GM12878 (cell line): ENCODE results near the gene CNTD1. TPM values are rescaled to one million over a fixed set of nuclear protein-coding genes. Genes with fewer than 3 reads are reported as not detected.

Source experiments
- ATAC-seq: fragments of 200-7000 bp; cut with Tn5 transposase; 3 replicates; pipeline ENCODE4 v1.9.1; 2020; ENCODE audit warnings: mild to moderate bottlenecking, moderate library complexity
- BruUV-seq: library from RNA; stranded (reverse); fragments of 400-500 nt; replicated peaks from 2 replicates; lab custom pipeline; 2021; lab: Mats Ljungman, UMichigan
- CTCF ChIA-PET: fragments of 300-600 bp; sonication (Branson Sonifier 250); formaldehyde crosslinking; extraction: SDS; loops from one replicate; lab custom pipeline; 2021; ENCODE audit warnings: inconsistent platforms; lab: Yijun Ruan, JAX
- POLR2A ChIA-PET: fragments of 350-600 bp; formaldehyde crosslinking; extraction: SDS; loops from one replicate; lab custom pipeline; 2021; ENCODE audit warnings: inconsistent platforms; lab: Charles Lee
- RAD21 ChIA-PET: fragments of 300-600 bp; sonication (Branson Sonifier 250); formaldehyde crosslinking; loops from one replicate; lab custom pipeline; 2023; ENCODE audit warnings: antibody characterized with exemption; ENCODE audit not compliant: unreplicated experiment; lab: Charles Lee
- SMC1A ChIA-PET: fragments of 300-600 bp; sonication (Branson Sonifier 250); formaldehyde crosslinking; loops from one replicate; lab custom pipeline; 2023; ENCODE audit not compliant: unreplicated experiment, uncharacterized antibody; lab: Charles Lee
- DNase-seq: peaks from one replicate; pipeline ENCODE4 v3.0.0-alpha.2; 2011; ENCODE audit warnings: low read depth, low spot score
- FAIRE-seq: peaks from 3 replicates; lab custom pipeline; 2011; peaks lifted over from hg19 to GRCh38; lab: Jason Lieb, UNC
- H2AFZ ChIP-seq: 2 replicates; pipeline ENCODE4 v1.6.0; 2011; ENCODE audit warnings: low read depth, low read length, control low read depth; ENCODE audit not compliant: control insufficient read depth
- H3K27ac ChIP-seq: 2 replicates; pipeline ENCODE4 v1.5.1; 2011; ENCODE audit warnings: control low read depth; ENCODE audit not compliant: control insufficient read depth, insufficient read depth
- H3K27me3 ChIP-seq, 2 experiments: replicated peaks in 1 of 2; 2 replicates each; pipeline versions ENCODE4 v1.6.0 to v1.6.1; 2011; ENCODE audit warnings: low read length in 1 of 2; ENCODE audit not compliant: control insufficient read depth in 2 of 2, insufficient read depth in 2 of 2
- H3K36me3 ChIP-seq, 2 experiments: 2 replicates each; pipeline ENCODE4 v1.5.1; 2011; ENCODE audit warnings: low read length in 1 of 2; ENCODE audit not compliant: control insufficient read depth in 2 of 2, insufficient read depth in 2 of 2
- H3K4me1 ChIP-seq: 2 replicates; pipeline ENCODE4 v1.6.1; 2011; ENCODE audit warnings: mild to moderate bottlenecking, low read length, moderate library complexity, mixed read lengths; ENCODE audit not compliant: control insufficient read depth, insufficient read depth
- H3K4me2 ChIP-seq: 2 replicates; pipeline ENCODE4 v1.6.0; 2011; ENCODE audit warnings: control low read depth; ENCODE audit not compliant: control insufficient read depth, insufficient read depth
- H3K4me3 ChIP-seq: fragments of 200-600 bp; sonication (generic); 2 replicates; pipeline ENCODE4 v1.5.1; 2016
- H3K79me2 ChIP-seq: 2 replicates; pipeline ENCODE4 v1.6.0; 2011; ENCODE audit warnings: low read length; ENCODE audit not compliant: control insufficient read depth, insufficient read depth
- H3K9ac ChIP-seq: 2 replicates; pipeline ENCODE4 v1.8.0; 2011; ENCODE audit warnings: low read length, control low read depth, mixed read lengths; ENCODE audit not compliant: control insufficient read depth, insufficient read depth
- H3K9me3 ChIP-seq: replicated peaks from 3 replicates; pipeline ENCODE4 v1.5.1; 2011; ENCODE audit warnings: mild to moderate bottlenecking, low read length; ENCODE audit not compliant: control insufficient read depth, insufficient read depth
- H4K20me1 ChIP-seq: 2 replicates; pipeline ENCODE4 v1.6.0; 2011; ENCODE audit not compliant: control insufficient read depth, insufficient read depth
- BACH1 ChIP-seq: fragments of 450-650 bp; IDR thresholded peaks from 2 replicates; pipeline ENCODE4 v1.6.1; 2017; ENCODE audit warnings: mild to moderate bottlenecking, borderline replicate concordance
- BHLHE40 ChIP-seq, 2 experiments: fragments of 450-650 bp in 1 of 2; IDR thresholded peaks; 2 replicates each; pipeline ENCODE4 v1.6.1; 2011 to 2017; ENCODE audit warnings: low read depth in 2 of 2, borderline replicate concordance in 1 of 2, improper control_type of control experiment in 1 of 2, low read length in 1 of 2, mild to moderate bottlenecking in 1 of 2
- FOS ChIP-seq: IDR thresholded peaks from 3 replicates; pipeline ENCODE4 v1.6.1; 2011; ENCODE audit warnings: borderline replicate concordance; ENCODE audit not compliant: insufficient read length; ENCODE audit errors: extremely low read depth
- MXI1 ChIP-seq: fragments of 150-350 bp; IDR thresholded peaks from 2 replicates; pipeline ENCODE4 v1.6.1; 2011; ENCODE audit warnings: low read depth, mild to moderate bottlenecking, inconsistent platforms, low read length, improper control_type of control experiment
- NRF1 ChIP-seq: conservative IDR thresholded peaks from 2 replicates; pipeline ENCODE4 v1.6.1; 2011; ENCODE audit warnings: mild to moderate bottlenecking, low read depth, low read length, improper control_type of control experiment
- PKNOX1 ChIP-seq: fragments of 450-650 bp; IDR thresholded peaks from 2 replicates; pipeline ENCODE4 v1.6.1; 2016; ENCODE audit warnings: mild to moderate bottlenecking
- RCOR1 ChIP-seq: conservative IDR thresholded peaks from 2 replicates; pipeline ENCODE4 v1.6.1; 2012; ENCODE audit warnings: low read depth, low read length, improper control_type of control experiment
- SREBF2 ChIP-seq: IDR thresholded peaks from 2 replicates; pipeline ENCODE4 v1.6.1; 2012; ENCODE audit warnings: mild to moderate bottlenecking, low read length
- SUZ12 ChIP-seq: fragments of 200-600 bp; sonication (generic); IDR thresholded peaks from one replicate; pipeline ENCODE4 v1.6.1; 2018; ENCODE audit warnings: antibody characterized with exemption, mild to moderate bottlenecking; ENCODE audit not compliant: unreplicated experiment
- TARDBP ChIP-seq: IDR thresholded peaks from 2 replicates; pipeline ENCODE4 v1.6.1; 2016; ENCODE audit warnings: borderline replicate concordance
- YBX1 ChIP-seq: fragments of 450-650 bp; IDR thresholded peaks from 2 replicates; pipeline ENCODE4 v1.6.1; 2016; ENCODE audit warnings: antibody characterized with exemption
- ZBTB11 ChIP-seq: fragments of 450-650 bp; formaldehyde crosslinking; IDR thresholded peaks from 2 replicates; pipeline ENCODE4 v1.5.0; 2022; ENCODE audit warnings: mild to moderate bottlenecking, missing genetic modification characterization
- WGBS: methylation state at CpG from one replicate; pipeline ENCODE4 v1.1.6; 2016; ENCODE audit warnings: low lambda C conversion rate; ENCODE audit not compliant: insufficient replicate concordance, insufficient coverage; ENCODE audit errors: missing lambda C conversion rate; 5-methylcytosine and 5-hydroxymethylcytosine counted together
- in situ Hi-C: fragments of 300-500 bp; cut with MboI; formaldehyde crosslinking; loops from 9 replicates; pipeline ENCODE4 v1.14.3; 2018; ENCODE audit warnings: mixed read lengths
- intact Hi-C: fragments of 100-400 bp; cut with micrococcal nuclease; formaldehyde crosslinking; loops from one replicate; pipeline ENCODE4 v1.14.2; 2022; ENCODE audit not compliant: unreplicated experiment
- polyA plus RNA-seq, 11 experiments: library from polyadenylated mRNA; depleted of rRNA in 4 of 11; unstranded in 6 of 11; stranded (reverse) in 5 of 11; fragments of >200 nt; fragmentation: Nextera tagmentation in 4 of 11; fragmentation: Illumina TruSeq in 1 of 11; extraction: Ambion mirVana in 4 of 11; extraction: Trizol in 1 of 11; gene quantifications; 1 replicate in 1 of 11; 2 replicates in 10 of 11; pipeline versions ENCODE4 v1.2.1 to v1.2.3, GENCODE V29; 2011 to 2016; ENCODE audit warnings: inconsistent platforms in 2 of 11, missing spikeins in 2 of 11, low read depth in 1 of 11
- total RNA-seq, 4 experiments: library from RNA; depleted of rRNA in 3 of 4; stranded (reverse); fragments of >200 nt in 3 of 4; fragmentation: Illumina TruSeq in 1 of 4; extraction: Trizol in 1 of 4; gene quantifications; 2 replicates each; pipeline versions ENCODE4 v1.2.1 to v1.2.3, GENCODE V29; 2013 to 2021
- TF ChIP-seq, protein P1 (sequence below): fragments of 450-650 bp; IDR thresholded peaks from 2 replicates; pipeline ENCODE4 v1.6.1; 2017; ENCODE audit warnings: mild to moderate bottlenecking, low read depth, inconsistent platforms; ENCODE audit not compliant: poor library complexity, severe bottlenecking

The CNTD1 gene
- total and polyA plus RNA-seq, 10 of the 15 experiments (the other 5 are each of a cell fraction or from before 2014, with no cell fraction given): 0.06 to 1.5 (median 1.1) TPM; not detected in 4

DNA sequence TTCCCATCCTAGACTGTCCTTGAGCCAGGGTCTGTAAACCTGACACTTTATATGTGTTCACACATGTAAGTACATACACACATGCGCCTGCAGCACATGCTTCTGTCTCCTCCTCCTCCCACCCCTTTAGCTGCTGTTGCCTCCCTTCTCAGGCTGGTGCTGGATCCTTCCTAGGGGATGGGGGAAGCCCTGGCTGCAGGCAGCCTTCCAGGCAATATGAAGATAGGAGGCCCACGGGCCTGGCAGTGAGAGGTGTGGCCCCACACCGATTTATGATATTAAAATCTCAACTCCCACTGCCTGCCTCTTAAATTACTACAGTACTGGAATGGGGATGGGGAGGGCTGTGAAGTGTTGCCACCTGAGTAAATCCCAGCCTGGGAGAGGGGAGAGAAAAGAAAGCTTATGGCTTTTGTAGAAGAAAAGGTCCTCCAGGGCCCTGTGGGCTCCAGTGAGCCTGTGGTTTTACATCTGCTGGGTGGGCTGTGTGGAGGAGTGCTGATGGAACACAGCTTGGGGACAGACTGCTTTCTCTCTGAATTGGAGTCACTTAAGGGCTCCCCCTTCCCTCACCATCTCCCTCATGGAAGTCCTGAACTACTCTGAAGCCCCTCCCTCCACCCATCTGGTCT, 19.2 kb upstream of the CNTD1 start:
- H3K36me3 ChIP-seq: peaks cover 5 to 7% of the 10 kb centered on the region in 2 experiments; a peak in 3 of 4 replicates
- intact Hi-C loops: no loop called here
- no peaks in the 10 kb centered on the region; the same call in 2 of the 3 replicates for H3K9me3 ChIP-seq
- TF ChIP-seq MXI1: no peak
- TF ChIP-seq ZBTB11 (CRISPR knock-in tag): no peak
- no peak for TF ChIP-seq SUZ12
- no peak for TF ChIP-seq BHLHE40 (IDR thresholded peaks at IDR 0.05; ENCODE audit: borderline replicate concordance in 1 of 2, low read depth in 2 of 2, low read length in 1 of 2)
- TF ChIP-seq, protein P1, sequence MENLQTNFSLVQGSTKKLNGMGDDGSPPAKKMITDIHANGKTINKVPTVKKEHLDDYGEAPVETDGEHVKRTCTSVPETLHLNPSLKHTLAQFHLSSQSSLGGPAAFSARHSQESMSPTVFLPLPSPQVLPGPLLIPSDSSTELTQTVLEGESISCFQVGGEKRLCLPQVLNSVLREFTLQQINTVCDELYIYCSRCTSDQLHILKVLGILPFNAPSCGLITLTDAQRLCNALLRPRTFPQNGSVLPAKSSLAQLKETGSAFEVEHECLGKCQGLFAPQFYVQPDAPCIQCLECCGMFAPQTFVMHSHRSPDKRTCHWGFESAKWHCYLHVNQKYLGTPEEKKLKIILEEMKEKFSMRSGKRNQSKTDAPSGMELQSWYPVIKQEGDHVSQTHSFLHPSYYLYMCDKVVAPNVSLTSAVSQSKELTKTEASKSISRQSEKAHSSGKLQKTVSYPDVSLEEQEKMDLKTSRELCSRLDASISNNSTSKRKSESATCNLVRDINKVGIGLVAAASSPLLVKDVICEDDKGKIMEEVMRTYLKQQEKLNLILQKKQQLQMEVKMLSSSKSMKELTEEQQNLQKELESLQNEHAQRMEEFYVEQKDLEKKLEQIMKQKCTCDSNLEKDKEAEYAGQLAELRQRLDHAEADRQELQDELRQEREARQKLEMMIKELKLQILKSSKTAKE: no peak
- TF ChIP-seq SREBF2: no peak
- no peak for TF ChIP-seq TARDBP
- TF ChIP-seq YBX1: no peak
- TF ChIP-seq BACH1: no peak
- TF ChIP-seq NRF1: no peak
- TF ChIP-seq FOS: no peak
- no peak for TF ChIP-seq PKNOX1
- TF ChIP-seq RCOR1: no peak

More for the DNA sequence above, 19.2 kb upstream of the CNTD1 start:
- no peaks in the 10 kb centered on the region; the same call in 1 of the 2 replicates for H3K79me2 ChIP-seq
- H3K4me1 ChIP-seq: peaks cover 17% of the 10 kb centered on the region
- H3K4me2 ChIP-seq: no peak overlapping the region
- DNase-seq: no peak
- ChIA-PET RAD21 (no interaction called here), POLR2A (no interaction called here), SMC1A (interaction anchor here (0.6 kb wide), 1 partner anchor 132 kb away, joined by 3 read pairs; no protein-coding TSS in a partner anchor), CTCF (interaction anchor here (0.6 to 0.7 kb wide), 2 partner anchors 193 to 201 kb away, joined by 3 to 4 read pairs; no protein-coding TSS in a partner anchor)
- 59% methylated on average over 3 of the region's 3 CpGs for WGBS
- H3K9ac ChIP-seq: no peak overlapping the region
- peaks cover 2 to 13% of the 10 kb centered on the region in 2 experiments; a peak in 3 of 4 replicates for H3K27me3 ChIP-seq
- H4K20me1 ChIP-seq: no peaks in the 10 kb centered on the region; the same call in 1 of the 2 replicates
- BruUV-seq: no TSS peak
- no peak for ATAC-seq
- no peak for FAIRE-seq
- H3K27ac ChIP-seq: no peak overlapping the region
- no peak overlapping the region for H2AFZ ChIP-seq
- no peak overlapping the region for H3K4me3 ChIP-seq
- in situ Hi-C loops: no loop called here
